OCI-M2 (cell line): Measurements from ENCODE around the gene SPATA31D1.

Source experiments
- DNase-seq: peaks from one replicate; lab custom pipeline; 2025; ENCODE audit not compliant: unreplicated experiment; lab: John Stamatoyannopoulos, UW

The SPATA31D1 gene

GRCh38 chr9:82020331-82020730, 31.8 kb downstream of the SPATA31D1 start:
- DNase-seq, result no peak

GRCh38 chr9:82021198-82021597, 32.6 kb downstream of the SPATA31D1 start:
- no peak for DNase-seq

GRCh38 chr9:82022121-82022520, 33.5 kb downstream of the SPATA31D1 start:
- no peak for DNase-seq

- no peak for DNase-seq
Measured at GRCh38 chr9:82024908-82025307, 36.3 kb downstream of the SPATA31D1 start.

GRCh38 chr9:82031538-82032280, 43.1 kb downstream of the SPATA31D1 start:
- no peak for DNase-seq

- DNase-seq, result no peak
Measured at GRCh38 chr9:82034956-82035731, 46.6 kb downstream of the SPATA31D1 start.

- DNase-seq, result no peak
Measured at GRCh38 chr9:82036086-82036485, 47.5 kb downstream of the SPATA31D1 start.

- DNase-seq, result no peak
Measured at GRCh38 chr9:82037126-82037525, 48.6 kb downstream of the SPATA31D1 start.

- no peak for DNase-seq
Measured at GRCh38 chr9:82038897-82039296, 50.3 kb downstream of the SPATA31D1 start.
